MV-4-11 (cell line): ENCODE results near the gene MAN2A2.

Source experiments
- DNase-seq: peaks from one replicate; lab custom pipeline; 2025; lab: John Stamatoyannopoulos, UW

Gene MAN2A2

DNA sequence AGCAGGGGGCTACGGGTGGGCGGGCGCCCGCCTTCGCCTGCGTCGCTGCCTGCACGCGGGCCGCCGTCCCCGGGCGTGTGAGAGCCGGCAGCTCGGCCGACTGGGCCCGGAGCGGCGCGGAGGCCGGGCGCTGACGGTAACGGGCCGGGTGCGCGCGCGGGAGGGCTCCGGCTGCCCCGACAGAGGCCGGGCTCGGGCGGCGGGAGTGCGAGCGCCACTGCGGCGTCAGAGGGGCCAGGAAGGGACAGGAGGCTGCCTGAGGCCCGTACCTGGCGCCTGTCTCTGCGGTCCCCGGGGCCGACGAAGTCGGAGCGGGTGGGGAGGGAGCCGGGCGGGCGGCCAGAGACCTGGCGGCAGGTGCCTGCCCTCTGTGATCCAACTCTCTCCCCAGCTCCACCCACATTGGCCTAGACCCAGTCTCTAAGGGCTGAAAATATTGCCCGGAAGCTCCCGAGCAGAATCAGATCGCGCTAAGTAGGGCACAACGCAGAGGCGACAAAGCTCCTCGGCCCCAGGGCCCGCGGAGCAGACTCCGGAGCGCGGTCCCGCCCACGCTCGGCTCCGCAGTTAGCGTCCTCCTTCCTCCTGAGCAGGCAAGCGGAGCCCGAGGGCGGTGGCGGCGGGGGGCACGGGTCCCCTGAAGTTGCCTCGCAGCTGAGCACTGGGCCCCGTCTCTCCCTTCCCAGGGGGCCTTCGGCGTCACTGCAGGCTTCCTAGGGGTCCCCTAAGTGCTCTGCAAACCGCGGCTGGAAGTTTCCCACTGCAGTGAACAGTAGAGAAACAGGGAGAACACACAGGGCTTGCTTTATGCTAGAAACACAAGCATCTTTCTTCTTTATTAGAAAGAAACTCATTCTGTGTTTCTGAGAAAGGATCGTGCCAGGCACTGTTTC, at the start of gene MAN2A2:
Gene MAN2A2, plus strand, starts transcription at position 463 of the 893 bp plus-strand sequence. CDS start 906 bp downstream, outside the sequence.
- DNase-seq = peak; percentile 52

GRCh38 chr15:90855139-90855538, 48.0 kb upstream of the MAN2A2 start:
- no peak for DNase-seq

DNA sequence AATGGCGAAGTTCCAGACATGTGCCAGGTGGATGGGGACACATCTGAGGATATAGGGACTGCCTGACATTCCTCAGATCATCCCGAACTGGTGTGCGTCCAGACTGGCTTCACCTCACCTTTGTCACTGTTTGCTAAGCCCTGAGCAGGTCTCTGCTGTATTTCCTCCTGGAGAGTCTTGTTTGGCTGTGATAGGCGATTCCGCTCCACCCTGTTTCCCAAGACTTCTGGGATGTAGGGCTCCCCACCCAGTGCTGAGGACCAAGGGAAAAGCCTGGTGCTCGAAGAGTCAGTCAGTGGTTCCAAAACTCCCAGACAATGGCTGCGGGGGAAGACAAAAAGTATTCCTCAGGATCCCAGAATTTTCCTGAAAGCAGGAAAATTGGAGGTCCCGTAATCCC, 45.8 kb upstream of the MAN2A2 start:
- DNase-seq = no peak

- DNase-seq = no peak
These were observed 45.1 kb upstream of the MAN2A2 start for GRCh38 chr15:90857883-90858443.

- peak; percentile 25 for DNase-seq
These were observed 43.6 kb upstream of the MAN2A2 start for GRCh38 chr15:90859234-90860131.

- DNase-seq = no peak
These were observed 42.7 kb upstream of the MAN2A2 start for GRCh38 chr15:90860450-90860849.

GRCh38 chr15:90860942-90861675, 42.0 kb upstream of the MAN2A2 start:
- peak; percentile 85 for DNase-seq

DNA sequence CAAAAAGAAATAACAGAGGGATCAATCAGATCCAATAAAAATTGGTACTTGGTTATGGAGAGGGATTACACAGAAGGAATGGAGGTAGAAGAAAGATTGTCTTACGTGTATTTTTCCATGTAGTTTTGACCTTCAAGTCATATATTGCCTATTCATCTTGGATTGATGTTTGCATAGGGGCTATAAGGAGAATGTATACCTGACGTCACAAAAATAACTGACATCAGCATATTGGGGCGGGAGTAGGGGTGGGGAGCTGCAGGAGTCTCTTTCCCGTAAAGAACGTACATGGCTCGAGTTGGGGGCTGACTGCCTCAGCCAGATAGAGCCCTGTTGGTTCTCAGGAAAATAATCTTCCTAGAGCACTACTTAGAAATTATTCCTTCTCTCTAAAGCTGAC, 40.6 kb upstream of the MAN2A2 start:
- no peak for DNase-seq

DNA sequence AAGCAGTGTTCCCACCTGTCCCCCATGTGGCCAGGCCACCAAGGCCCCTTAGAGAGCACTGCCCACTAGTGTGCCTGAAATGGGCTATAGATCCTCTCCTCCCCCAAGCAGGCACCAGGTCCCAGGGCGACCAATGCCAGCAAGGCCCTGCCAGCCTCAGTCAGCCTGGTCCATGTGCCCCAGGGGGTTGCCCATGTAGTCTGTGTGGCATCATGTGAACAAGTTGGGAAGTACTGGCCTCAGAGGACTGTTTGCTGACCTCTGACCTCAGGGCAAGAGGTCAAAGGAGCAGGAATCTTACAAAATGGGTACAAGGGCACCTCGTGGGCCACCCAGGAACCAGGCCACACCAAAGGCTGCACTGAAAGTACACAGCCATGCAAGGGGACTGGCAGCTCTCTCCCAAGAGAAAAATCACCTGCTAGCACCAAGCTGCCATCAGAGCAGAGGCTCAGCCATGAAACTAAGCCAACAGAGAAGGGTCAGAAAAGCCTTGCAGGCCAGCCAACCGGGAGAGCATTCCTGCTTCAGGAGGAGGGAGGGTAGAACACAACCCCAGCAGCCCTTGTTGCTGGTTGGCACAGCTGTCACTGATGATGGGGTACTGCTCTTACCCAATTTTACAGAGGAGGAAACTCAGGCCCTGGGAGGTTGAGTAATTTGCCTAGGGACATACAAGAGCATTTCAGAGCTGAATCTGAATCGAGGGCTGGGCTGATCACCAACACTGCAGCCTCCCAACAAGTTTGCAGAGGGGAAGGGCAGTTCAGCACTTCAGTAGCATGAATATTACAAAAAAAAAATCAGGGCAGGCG, 39.9 kb upstream of the MAN2A2 start:
- peak; percentile 74 for DNase-seq

GRCh38 chr15:90863987-90864386, 39.1 kb upstream of the MAN2A2 start:
- DNase-seq = no peak

DNA sequence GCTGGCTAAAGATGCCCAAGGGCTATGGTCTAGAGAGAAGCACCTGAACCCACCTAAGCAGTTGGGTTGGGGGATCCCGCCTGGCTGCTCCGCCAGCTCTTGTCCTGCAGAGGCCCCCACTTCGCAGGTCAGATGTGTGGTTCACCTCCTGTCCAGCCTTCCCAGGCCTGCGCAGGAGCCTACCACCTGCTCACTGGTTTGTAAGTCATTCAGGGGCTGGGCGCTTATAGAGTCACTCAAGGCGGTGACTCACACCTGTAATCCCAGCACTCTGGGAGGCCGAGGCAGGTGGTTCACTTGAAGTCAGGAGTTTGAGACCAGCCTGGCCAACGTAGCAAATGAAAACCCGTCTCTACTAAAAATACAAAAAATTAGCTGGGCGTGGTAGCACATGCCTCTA, 38.6 kb upstream of the MAN2A2 start:
- DNase-seq = no peak

DNA sequence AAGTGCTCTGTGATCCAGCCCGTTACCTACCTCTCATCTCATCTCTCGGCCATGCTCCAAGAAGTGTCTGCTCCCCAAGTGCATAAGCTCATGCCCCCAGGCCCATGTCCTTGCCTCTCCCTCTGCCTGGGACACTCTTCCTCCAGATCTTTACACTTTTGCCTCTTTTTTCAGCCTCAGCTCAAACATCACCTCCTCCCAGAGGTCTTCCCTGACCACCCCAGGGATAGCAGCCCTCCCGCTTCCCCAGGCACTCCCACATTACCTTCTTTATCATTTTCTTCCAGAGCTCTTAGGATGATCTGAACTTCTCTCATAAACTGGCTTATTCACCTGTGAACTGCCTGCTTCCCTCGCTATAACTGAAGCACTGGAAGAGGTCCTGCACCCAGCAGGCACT, 37.4 kb upstream of the MAN2A2 start:
- DNase-seq = no peak

GRCh38 chr15:90866161-90866715, 36.9 kb upstream of the MAN2A2 start:
- no peak for DNase-seq

DNA sequence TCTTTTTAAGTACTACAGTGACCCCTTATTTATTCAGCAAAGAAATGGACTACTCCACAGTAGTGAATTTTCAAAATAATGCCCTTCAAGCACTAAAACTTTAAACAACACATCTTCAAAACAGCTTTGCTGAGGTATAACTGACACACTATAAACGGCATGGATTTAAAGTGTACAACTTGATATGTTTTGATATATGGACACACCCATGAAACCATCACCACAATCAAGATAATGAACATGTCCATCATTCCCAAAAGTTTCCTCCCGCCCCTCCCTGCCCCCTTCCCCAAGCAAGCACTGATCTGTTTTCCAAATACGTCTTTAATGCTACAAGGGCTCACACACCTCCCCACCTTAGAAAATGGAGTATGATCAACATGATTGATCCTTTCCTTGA, 36.3 kb upstream of the MAN2A2 start:
- DNase-seq = no peak

DNA sequence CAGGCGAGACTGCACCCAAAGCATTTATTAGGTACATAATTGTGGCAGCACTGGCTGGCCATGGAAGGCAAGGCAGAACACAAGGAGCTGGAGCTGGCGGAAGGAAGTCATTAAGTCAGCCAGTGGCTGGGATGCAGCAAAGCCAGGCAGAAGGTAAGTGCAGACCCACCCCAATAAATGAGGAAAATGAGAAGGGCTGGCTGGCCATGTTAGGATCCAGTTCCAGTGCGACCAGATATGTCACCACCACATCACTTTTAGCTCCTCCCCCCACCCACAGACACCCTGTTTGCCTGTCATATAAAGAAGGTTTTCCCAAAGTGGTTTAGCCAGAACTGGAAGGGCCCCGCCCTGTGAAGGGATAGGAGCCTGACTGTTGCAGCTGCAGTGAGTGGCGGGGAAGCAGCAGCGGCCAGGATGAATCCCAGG, 34.8 kb upstream of the MAN2A2 start, which contains the start of gene FURIN:
Gene FURIN, plus strand, starts transcription at position 328 of the 429 bp plus-strand sequence. CDS start 7,153 bp downstream, outside the sequence.
- DNase-seq = no peak

DNA sequence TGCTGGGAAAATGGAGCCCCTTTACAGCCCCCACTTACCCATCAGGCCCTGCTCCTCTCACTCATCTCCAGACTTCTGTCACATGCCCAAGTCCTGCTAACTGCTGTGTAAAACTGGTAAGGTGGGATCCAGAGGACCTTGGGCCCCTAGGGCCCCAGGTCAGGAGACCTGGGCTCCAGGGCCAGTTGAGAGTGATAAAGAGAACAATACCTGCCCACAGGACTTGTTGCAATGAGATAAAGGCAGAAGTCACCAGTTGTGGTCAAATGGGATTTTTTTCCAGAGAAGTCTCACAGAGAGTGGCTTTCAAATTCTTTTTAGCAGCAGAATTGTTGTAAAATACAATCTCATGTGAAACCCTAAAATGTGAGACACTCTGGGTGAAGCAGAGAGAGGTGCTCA, 34.0 kb upstream of the MAN2A2 start:
- DNase-seq = no peak

DNA sequence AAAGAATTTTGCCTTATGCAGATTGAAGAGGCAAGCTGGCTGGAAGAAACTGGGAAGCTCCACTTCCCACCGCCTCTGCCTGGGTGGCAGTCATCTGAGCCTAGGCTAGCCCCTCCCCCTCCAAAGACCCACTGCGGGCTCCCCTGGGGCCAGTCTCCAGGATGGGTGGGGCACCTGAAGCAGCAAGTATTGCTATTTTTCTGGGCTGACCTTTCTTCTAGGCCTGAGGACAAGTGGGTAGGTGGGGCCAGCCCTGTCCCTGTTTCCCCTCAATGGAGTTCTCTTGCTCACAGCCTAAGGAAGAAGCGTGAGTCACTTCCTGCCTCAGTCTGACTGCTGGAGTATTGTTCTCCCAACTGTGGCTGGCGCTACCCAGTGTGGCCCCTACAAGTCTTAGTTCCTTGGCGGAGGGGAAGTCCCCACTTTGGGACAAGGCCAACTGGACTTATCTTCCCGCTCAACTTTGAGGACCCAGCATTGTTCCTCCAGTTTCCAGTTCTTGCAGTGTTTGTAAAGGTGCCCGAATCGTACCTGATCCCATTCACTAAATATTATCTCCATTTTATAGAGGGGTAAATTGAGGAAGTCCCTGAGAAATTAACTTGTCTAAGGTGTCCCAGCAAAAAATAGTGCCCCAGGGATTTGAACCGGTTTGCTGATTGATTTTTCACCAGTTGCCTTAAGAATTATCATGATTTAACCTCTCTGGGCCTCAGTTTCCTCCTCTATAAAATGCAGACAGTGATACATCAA, 33.3 kb upstream of the MAN2A2 start:
- peak; percentile 78 for DNase-seq

DNA sequence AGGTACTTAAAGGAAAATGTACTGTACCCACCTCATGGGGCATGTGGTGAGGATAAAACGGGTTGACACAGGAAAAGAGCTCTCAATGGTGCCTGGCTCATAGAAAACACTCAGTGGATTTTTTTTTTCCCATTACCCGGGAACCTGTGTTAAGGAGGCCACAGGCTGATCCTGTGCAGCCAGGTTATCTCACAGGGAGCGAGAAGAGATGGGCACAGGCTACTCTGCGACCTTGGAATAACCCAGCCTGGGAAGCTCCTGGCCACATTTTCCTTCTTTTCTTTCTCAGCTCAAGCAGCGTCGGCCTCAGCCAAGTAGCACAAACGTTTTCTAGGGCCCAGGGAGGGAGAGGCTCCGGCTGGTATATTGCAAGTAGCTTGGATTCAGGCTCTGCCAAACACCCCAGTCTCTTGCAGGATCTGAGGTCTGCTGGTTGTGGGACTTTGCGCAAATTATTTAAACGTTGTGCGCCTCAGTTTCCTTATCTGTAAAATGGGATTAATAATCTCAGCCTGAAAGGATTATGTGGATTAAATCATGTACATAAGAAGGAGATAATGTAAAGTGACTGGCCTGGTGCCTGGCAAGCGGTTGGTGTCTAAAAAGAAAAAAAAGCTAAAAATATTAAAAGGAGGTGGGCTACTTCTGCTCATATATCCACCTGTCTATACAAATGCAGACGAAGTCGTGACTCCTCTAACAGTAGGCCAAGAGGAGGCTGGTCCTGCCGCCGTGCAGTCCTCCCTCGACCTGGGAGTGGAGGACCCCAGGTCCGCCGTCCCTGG, 32.6 kb upstream of the MAN2A2 start:
- no peak for DNase-seq
